HG02870 (cell line): ENCODE measurements around the gene PIP5K1B.
A peak's percentile ranks its signal among the peaks of the same experiment; 100 is the strongest.

Experiments used
- ATAC-seq: cut with Tn5 transposase; IDR thresholded peaks from one replicate; pipeline ENCODE4 v1.9.1; 2021; ENCODE audit warnings: mild to moderate bottlenecking, moderate library complexity; ENCODE audit not compliant: unreplicated experiment

The PIP5K1B gene

GRCh38 chr9:68947842-68948569 lies 243.0 kb downstream of the PIP5K1B start:
- no peak for ATAC-seq

GRCh38 chr9:68949271-68950000 lies 244.4 kb downstream of the PIP5K1B start:
- no peak for ATAC-seq

GRCh38 chr9:68950188-68950587 lies 245.1 kb downstream of the PIP5K1B start:
- ATAC-seq = no peak

- ATAC-seq = no peak
These were observed 245.6 kb downstream of the PIP5K1B start for GRCh38 chr9:68950689-68951088.

- peak; percentile 77 for ATAC-seq
These were observed 247.0 kb downstream of the PIP5K1B start for GRCh38 chr9:68951879-68952659.

- ATAC-seq = no peak
These were observed 248.7 kb downstream of the PIP5K1B start for GRCh38 chr9:68953771-68954170.

- no peak for ATAC-seq
These were observed 250.3 kb downstream of the PIP5K1B start for GRCh38 chr9:68955330-68955729.

- no peak for ATAC-seq
These were observed 252.4 kb downstream of the PIP5K1B start for GRCh38 chr9:68957479-68957878.

GRCh38 chr9:68961587-68961986 lies 256.5 kb downstream of the PIP5K1B start:
- no peak for ATAC-seq

GRCh38 chr9:68963416-68963815 lies 258.4 kb downstream of the PIP5K1B start:
- no peak for ATAC-seq

GRCh38 chr9:68964102-68964541 lies 259.1 kb downstream of the PIP5K1B start:
- ATAC-seq = no peak

- ATAC-seq = no peak
These were observed 259.7 kb downstream of the PIP5K1B start for GRCh38 chr9:68964765-68965164.

GRCh38 chr9:68966496-68966944 lies 261.5 kb downstream of the PIP5K1B start:
- peak; percentile 75 for ATAC-seq

- no peak for ATAC-seq
These were observed 262.8 kb downstream of the PIP5K1B start for GRCh38 chr9:68967800-68968199.

GRCh38 chr9:68969538-68969937 lies 264.5 kb downstream of the PIP5K1B start:
- no peak for ATAC-seq

GRCh38 chr9:68970151-68970550 lies 265.1 kb downstream of the PIP5K1B start:
- no peak for ATAC-seq

- ATAC-seq = no peak
These were observed 268.6 kb downstream of the PIP5K1B start for GRCh38 chr9:68973619-68974018.

GRCh38 chr9:68974431-68974830 lies 269.4 kb downstream of the PIP5K1B start:
- peak; percentile 97 for ATAC-seq

GRCh38 chr9:68974901-68975300 lies 269.9 kb downstream of the PIP5K1B start:
- no peak for ATAC-seq

GRCh38 chr9:68975365-68976043 lies 270.5 kb downstream of the PIP5K1B start:
- ATAC-seq = no peak

- ATAC-seq = no peak
These were observed 273.0 kb downstream of the PIP5K1B start for GRCh38 chr9:68978066-68978465.
